H1 (cell line): ENCODE results near the gene MYPOP. TPM values are rescaled to one million over a fixed set of nuclear protein-coding genes. Genes with fewer than 3 reads are reported as not detected.
A peak's percentile ranks its signal among the peaks of the same experiment; 100 is the strongest.

ENCODE experiments used
- CTCF ChIA-PET: fragments of 300-600 bp; sonication (Branson Sonifier 250); formaldehyde crosslinking; loops from one replicate; lab custom pipeline; 2021; ENCODE audit not compliant: partially characterized antibody; lab: Charles Lee
- POLR2A ChIA-PET: fragments of 300-600 bp; sonication (Branson Sonifier 250); formaldehyde crosslinking; loops from one replicate; lab custom pipeline; 2021; ENCODE audit warnings: inconsistent platforms; ENCODE audit not compliant: partially characterized antibody; lab: Charles Lee
- DNase-seq, 2 experiments: peaks; one replicate each; pipeline versions ENCODE4 v3.0.0 to v3.0.0-alpha.2; 2010 to 2022; ENCODE audit warnings: low spot score in 2 of 2, low read depth in 1 of 2, mixed read lengths in 1 of 2
- FAIRE-seq: peaks from 2 replicates; lab custom pipeline; 2011; peaks lifted over from hg19 to GRCh38; lab: Jason Lieb, UNC
- H2AFZ ChIP-seq: 2 replicates; pipeline ENCODE4 v1.8.1; 2012; ENCODE audit warnings: low read length, inconsistent platforms
- H2AK5ac ChIP-seq: 2 replicates; pipeline ENCODE4 v1.6.1; 2013; ENCODE audit warnings: low read depth, low read length
- H2BK120ac ChIP-seq: replicated peaks from 2 replicates; pipeline ENCODE3; 2013; ENCODE audit warnings: low read depth, low read length, inconsistent platforms
- H2BK12ac ChIP-seq: 2 replicates; pipeline ENCODE4 v1.6.1; 2013; ENCODE audit warnings: low read depth, low read length
- H2BK15ac ChIP-seq: 2 replicates; pipeline ENCODE4 v1.6.1; 2013; ENCODE audit warnings: low read length
- H2BK20ac ChIP-seq: 2 replicates; pipeline ENCODE4 v1.6.1; 2013; ENCODE audit warnings: low read length
- H2BK5ac ChIP-seq: 2 replicates; pipeline ENCODE4 v1.6.1; 2013; ENCODE audit warnings: low read depth, low read length
- H3K14ac ChIP-seq: 2 replicates; pipeline ENCODE4 v1.6.1; 2013; ENCODE audit warnings: inconsistent platforms; ENCODE audit not compliant: insufficient read length
- H3K18ac ChIP-seq: 2 replicates; pipeline ENCODE4 v1.6.1; 2013; ENCODE audit warnings: low read length; ENCODE audit errors: extremely low read depth
- H3K23ac ChIP-seq: 2 replicates; pipeline ENCODE4 v1.6.1; 2013; ENCODE audit warnings: inconsistent platforms; ENCODE audit not compliant: insufficient read length
- H3K23me2 ChIP-seq: 2 replicates; pipeline ENCODE4 v1.6.1; 2013; ENCODE audit warnings: low read depth, low read length
- H3K27ac ChIP-seq: 2 replicates; pipeline ENCODE4 v1.6.1; 2011; ENCODE audit warnings: low read depth, low read length, inconsistent platforms
- H3K27me3 ChIP-seq, 4 experiments: replicated peaks in 1 of 4; 1 replicate in 1 of 4; 2 replicates in 3 of 4; pipeline versions ENCODE4 v1.6.1 to v1.8.1; 2011 to 2013; ENCODE audit warnings: low read length in 3 of 4, mild to moderate bottlenecking in 3 of 4, inconsistent platforms in 2 of 4, mixed read lengths in 2 of 4, moderate library complexity in 1 of 4; ENCODE audit not compliant: control insufficient read depth in 3 of 4, insufficient read depth in 3 of 4; ENCODE audit errors: extremely low read depth in 1 of 4
- H3K36me3 ChIP-seq, 4 experiments: 2 replicates each; pipeline versions ENCODE4 v1.6.1 to v1.8.1; 2011 to 2013; ENCODE audit warnings: mild to moderate bottlenecking in 4 of 4, low read length in 3 of 4, moderate library complexity in 2 of 4, control low read depth in 1 of 4, inconsistent platforms in 1 of 4; ENCODE audit not compliant: insufficient read depth in 4 of 4, control insufficient read depth in 2 of 4
- H3K4ac ChIP-seq: replicated peaks from 2 replicates; pipeline ENCODE3; 2013; ENCODE audit warnings: low read length, low read depth, mixed read lengths, inconsistent platforms; ENCODE audit not compliant: insufficient read length
- H3K4me1 ChIP-seq, 4 experiments: replicated peaks in 1 of 4; 1 replicate in 1 of 4; 2 replicates in 3 of 4; pipeline versions ENCODE4 v1.6.1 to v1.8.1; 2011 to 2013; ENCODE audit warnings: low read length in 3 of 4, inconsistent platforms in 2 of 4, mixed read lengths in 1 of 4; ENCODE audit not compliant: insufficient read depth in 4 of 4, control insufficient read depth in 3 of 4
- H3K4me2 ChIP-seq, 2 experiments: 2 replicates each; pipeline versions ENCODE4 v1.6.1 to v1.8.1; 2011 to 2013; ENCODE audit warnings: low read depth in 2 of 2, low read length in 2 of 2, control low read depth in 1 of 2, inconsistent platforms in 1 of 2, mild to moderate bottlenecking in 1 of 2; ENCODE audit not compliant: insufficient read depth in 1 of 2
- H3K4me3 ChIP-seq, 4 experiments: fragments of 200-600, 300-600 bp in 1 of 4; sonication (generic), shearing (Covaris generic), sonication (Bioruptor Twin) in 1 of 4; 2 replicates each; pipeline versions ENCODE4 v1.5.1 to v1.8.1; 2011 to 2016; ENCODE audit warnings: low read length in 4 of 4, low read depth in 3 of 4, control low read depth in 2 of 4, inconsistent platforms in 2 of 4, mild to moderate bottlenecking in 2 of 4, mixed read lengths in 1 of 4, moderate library complexity in 1 of 4; ENCODE audit not compliant: insufficient read depth in 2 of 4; ENCODE audit errors: extremely low read depth in 1 of 4
- H3K56ac ChIP-seq: replicated peaks from 2 replicates; pipeline ENCODE3; 2013; ENCODE audit warnings: low read depth, mild to moderate bottlenecking, mixed read lengths, low read length, inconsistent platforms; ENCODE audit not compliant: insufficient read length
- H3K79me1 ChIP-seq: 2 replicates; pipeline ENCODE4 v1.6.1; 2013; ENCODE audit warnings: low read depth, low read length, control low read depth
- H3K79me2 ChIP-seq, 2 experiments: 2 replicates each; pipeline versions ENCODE4 v1.6.1 to v1.8.1; 2012 to 2013; ENCODE audit warnings: low read length in 2 of 2, mild to moderate bottlenecking in 2 of 2, inconsistent platforms in 1 of 2; ENCODE audit not compliant: insufficient read depth in 2 of 2, control insufficient read depth in 1 of 2
- H3K9ac ChIP-seq, 4 experiments: replicated peaks in 1 of 4; 1 replicate in 1 of 4; 2 replicates in 3 of 4; pipeline versions ENCODE4 v1.6.1 to v1.8.1; 2011 to 2013; ENCODE audit warnings: low read depth in 3 of 4, low read length in 3 of 4, control low read depth in 2 of 4, mild to moderate bottlenecking in 2 of 4, moderate library complexity in 2 of 4, inconsistent platforms in 1 of 4; ENCODE audit errors: extremely low read depth in 1 of 4
- H3K9me3 ChIP-seq, 2 experiments: 2 replicates each; pipeline versions ENCODE4 v1.6.1 to v1.8.1; 2012 to 2013; ENCODE audit warnings: mild to moderate bottlenecking in 2 of 2, moderate library complexity in 2 of 2, control low read depth in 1 of 2, inconsistent platforms in 1 of 2, low read depth in 1 of 2, low read length in 1 of 2, mixed read lengths in 1 of 2; ENCODE audit not compliant: insufficient read depth in 2 of 2
- H4K20me1 ChIP-seq, 2 experiments: replicated peaks in 1 of 2; 2 replicates each; pipeline versions ENCODE3 to v1.8.1; 2011 to 2013; ENCODE audit warnings: inconsistent platforms in 2 of 2, low read length in 2 of 2, mild to moderate bottlenecking in 1 of 2; ENCODE audit not compliant: insufficient read depth in 2 of 2, control insufficient read depth in 1 of 2
- H4K5ac ChIP-seq: 2 replicates; pipeline ENCODE4 v1.6.1; 2013; ENCODE audit warnings: low read length, low read depth, mixed read lengths, inconsistent platforms; ENCODE audit not compliant: insufficient read length
- H4K8ac ChIP-seq: 2 replicates; pipeline ENCODE4 v1.8.0; 2013; ENCODE audit warnings: mild to moderate bottlenecking, moderate library complexity, low read length, inconsistent platforms; ENCODE audit not compliant: insufficient read depth; ENCODE audit errors: extremely low read depth
- H4K91ac ChIP-seq: replicated peaks from 2 replicates; pipeline ENCODE3; 2013; ENCODE audit warnings: low read length, mixed read lengths, inconsistent platforms; ENCODE audit not compliant: insufficient read length
- BACH1 ChIP-seq: IDR thresholded peaks from 2 replicates; pipeline ENCODE4 v1.6.1; 2012; ENCODE audit warnings: low read length, improper control_type of control experiment
- HDAC2 ChIP-seq, 2 experiments: fragments of 300-600 bp in 1 of 2; sonication (generic) in 1 of 2; IDR thresholded peaks; 2 replicates each; pipeline ENCODE4 v1.6.1; 2011 to 2012; ENCODE audit warnings: low read depth in 2 of 2, low read length in 2 of 2, mild to moderate bottlenecking in 2 of 2, moderate library complexity in 2 of 2, borderline replicate concordance in 1 of 2, inconsistent platforms in 1 of 2
- KDM1A ChIP-seq: fragments of 200-600, 300-600 bp; sonication (generic); IDR thresholded peaks from 2 replicates; pipeline ENCODE4 v1.7.1; 2016; ENCODE audit warnings: mild to moderate bottlenecking, low read length, borderline replicate concordance
- MAX ChIP-seq: IDR thresholded peaks from 2 replicates; pipeline ENCODE4 v1.6.1; 2012; ENCODE audit warnings: inconsistent platforms
- NANOG ChIP-seq: IDR thresholded peaks from 2 replicates; pipeline ENCODE4 v1.6.1; 2011; ENCODE audit warnings: low read length, low read depth, mild to moderate bottlenecking, inconsistent platforms; ENCODE audit not compliant: insufficient read depth, poor library complexity, severe bottlenecking
- SRF ChIP-seq: IDR thresholded peaks from 2 replicates; pipeline ENCODE4 v1.6.1; 2011; ENCODE audit warnings: mild to moderate bottlenecking, low read depth, low read length, moderate library complexity
- WGBS, 2 experiments: shearing (Covaris generic) in 1 of 2; methylation state at CpG; one replicate each; pipeline versions ENCODE4 v1.1.6 to v1.1.7; 2013 to 2015; ENCODE audit warnings: low lambda C conversion rate in 2 of 2, mixed read lengths in 2 of 2, inconsistent platforms in 1 of 2, low coverage in 1 of 2, missing lambda C conversion rate in 1 of 2; ENCODE audit not compliant: insufficient replicate concordance in 2 of 2, insufficient coverage in 1 of 2, insufficient read length in 1 of 2; ENCODE audit errors: extremely low coverage in 1 of 2, missing lambda C conversion rate in 1 of 2; 5-methylcytosine and 5-hydroxymethylcytosine counted together
- polyA plus RNA-seq, 7 experiments: library from polyadenylated mRNA; depleted of rRNA in 3 of 7; stranded (reverse) in 5 of 7; unstranded in 2 of 7; fragments of >200 nt in 5 of 7; fragments of 200-250 nt in 2 of 7; gene quantifications; 1 replicate in 5 of 7; 2 replicates in 1 of 7; 4 replicates in 1 of 7; pipeline versions ENCODE4 v1.2.1 to v1.2.3, GENCODE V29; 2011 to 2013; ENCODE audit warnings: missing spikeins in 2 of 7, mixed read lengths in 2 of 7
- total RNA-seq: library from RNA; stranded (reverse); fragmentation: NEBNext Ultra II Directional; extraction: Animal tissue kit (Norgen Biotek cat#: 25700); gene quantifications from 2 replicates; pipeline ENCODE4 v1.2.1, GENCODE V29; 2021

Gene MYPOP
- total and polyA plus RNA-seq, 2 of the 8 experiments (the other 6 are each of a cell fraction or from before 2014, with no cell fraction given), result 3.2 to 11.1 TPM

DNA sequence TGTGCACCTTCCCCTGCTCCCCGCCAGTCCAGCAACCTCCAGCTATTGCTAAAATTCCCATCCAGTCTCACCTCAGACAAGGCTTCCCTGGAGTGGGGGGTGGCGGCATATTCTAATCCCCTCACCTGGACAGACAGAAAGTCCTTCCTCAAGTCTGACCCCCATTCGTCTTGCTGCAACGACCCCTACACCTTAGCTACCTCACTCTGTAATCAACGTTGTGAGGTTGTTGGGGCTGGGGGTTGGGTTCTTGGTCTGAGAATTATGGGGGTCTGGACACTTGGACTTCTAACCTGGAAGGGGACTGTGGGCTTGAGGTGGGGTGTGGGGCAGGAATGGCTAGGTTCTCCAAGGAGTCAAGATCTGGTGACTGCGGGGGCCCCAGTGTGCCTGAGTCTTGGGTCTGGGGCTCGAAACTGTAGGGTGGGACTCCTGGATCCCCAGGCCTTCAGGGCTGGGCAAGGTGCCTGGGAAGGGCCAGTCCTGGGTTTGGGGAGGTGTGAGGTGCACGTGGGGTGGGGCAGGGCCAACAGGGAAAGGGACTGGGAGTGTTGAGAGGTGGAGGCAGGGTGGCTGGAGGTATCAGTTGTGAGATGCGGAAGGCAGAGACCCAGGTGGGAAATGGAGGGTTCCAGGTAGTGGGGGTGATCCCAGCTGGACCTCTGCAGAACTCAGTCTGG lies 37.0 kb downstream of the MYPOP start:
- CTCF ChIA-PET, result interaction anchor here (0.9 to 12.4 kb wide), 10 partner anchors 9 to 212 kb away, joined by 3 to 208 read pairs (median 5); partner anchors contain the start of genes IRF2BP1 and MYPOP
- no peaks in the 10 kb centered on the region for H3K36me3 ChIP-seq

More for the DNA sequence above, 37.0 kb downstream of the MYPOP start:
- H3K14ac ChIP-seq, result no peak overlapping the region
- H4K5ac ChIP-seq, result no peak overlapping the region
- no peak overlapping the region for H3K23ac ChIP-seq
- FAIRE-seq, result no peak
- TF ChIP-seq KDM1A (peak; percentile 98), HDAC2 (IDR thresholded peaks at IDR 0.05; ENCODE audit: borderline replicate concordance in 1 of 2, low read depth in 2 of 2, low read length in 2 of 2) (peak in 1 of 2 experiments; percentile 83; a peak in 1 of 4 replicates), NANOG (no peak), MAX (0 out of 2 replicates have a peak, but pooled peaks have one; percentile 5), SRF (no peak), BACH1 (no peak)
- H2BK15ac ChIP-seq, result peak overlapping the region; percentile 61
- 78% methylated on average over 9 of the region's 9 CpGs; no CpG with 5 or more reads in 1 of the 2 experiments for WGBS, 2 experiments
- H3K79me2 ChIP-seq, result peaks cover 3 to 63% of the 10 kb centered on the region in 2 experiments; a peak in 2 of 4 replicates
- no peak overlapping the region for H4K8ac ChIP-seq
- peak overlapping the region; percentile 60 for H3K4ac ChIP-seq
- H3K23me2 ChIP-seq, result peaks cover 18% of the 10 kb centered on the region
- H3K9me3 ChIP-seq, result no peaks in the 10 kb centered on the region
- no peak overlapping the region for H3K27ac ChIP-seq
- H3K18ac ChIP-seq, result no peak overlapping the region
- peak overlapping the region; percentile 52; the same call in 1 of the 2 replicates for H2BK5ac ChIP-seq
- H3K4me2 ChIP-seq, result peak overlapping the region; percentile 91 to 96
- DNase-seq, result peak in 1 of 2 experiments; percentile 42
- POLR2A ChIA-PET, result interaction anchor here (0.9 to 13.7 kb wide), 9 partner anchors 9 to 95 kb away, joined by 3 to 277 read pairs (median 6); partner anchors contain the start of genes DMWD, IRF2BP1, MYPOP and RSPH6A
- peak overlapping the region in 1 of 4 experiments; percentile 87; a peak in 3 of 7 replicates for H3K9ac ChIP-seq
- H2BK120ac ChIP-seq, result no peak overlapping the region
- H2AK5ac ChIP-seq, result peak overlapping the region; percentile 39; the same call in 1 of the 2 replicates
- H3K27me3 ChIP-seq, result no peaks in the 10 kb centered on the region; a peak in 1 of 7 replicates
- peak overlapping the region; percentile 94 for H4K91ac ChIP-seq
- H3K4me3 ChIP-seq, result peak overlapping the region; percentile 81 to 91 (median 88)
- H2BK20ac ChIP-seq, result no peak overlapping the region
- H2AFZ ChIP-seq, result no peak overlapping the region
- H2BK12ac ChIP-seq, result no peak overlapping the region
- H3K4me1 ChIP-seq, result peaks cover 0 to 18% (median 8%) of the 10 kb centered on the region in 4 experiments; a peak in 6 of 7 replicates
- H3K56ac ChIP-seq, result no peak overlapping the region
- H4K20me1 ChIP-seq, result peaks cover 0 to 7% of the 10 kb centered on the region in 2 experiments
- H3K79me1 ChIP-seq, result peaks cover 14% of the 10 kb centered on the region; the same call in 1 of the 2 replicates
